HepG2 (cell line): ENCODE results near the gene OR6S1. TPM values are rescaled to one million over a fixed set of nuclear protein-coding genes. Genes with fewer than 3 reads are reported as not detected.
A peak's percentile ranks its signal among the peaks of the same experiment; 100 is the strongest.

Experiments
- ELK4 ChIP-seq: sonication (generic); formaldehyde crosslinking; IDR thresholded peaks from 2 replicates; pipeline ENCODE4 v1.9.0; 2021; ENCODE audit warnings: missing genetic modification reagents, borderline replicate concordance
- FOXP1 ChIP-seq, 2 experiments: fragments of 450-650 bp in 1 of 2; IDR thresholded peaks; 2 replicates each; pipeline ENCODE4 v1.6.1; 2017 to 2018; ENCODE audit warnings: antibody characterized with exemption in 1 of 2
- GABPB1 ChIP-seq: IDR thresholded peaks from 2 replicates; pipeline ENCODE4 v1.6.1; 2016; ENCODE audit warnings: mild to moderate bottlenecking, missing genetic modification reagents, moderate library complexity, missing compliant biosample characterization
- HDAC2 ChIP-seq: sonication (generic); formaldehyde crosslinking; IDR thresholded peaks from 2 replicates; pipeline ENCODE4 v1.4.0; 2020; ENCODE audit warnings: missing genetic modification reagents
- HNF4A ChIP-seq: sonication (generic); formaldehyde crosslinking; IDR thresholded peaks from 2 replicates; pipeline ENCODE4 v1.4.0; 2020; ENCODE audit warnings: missing genetic modification reagents
- KDM6A ChIP-seq: IDR thresholded peaks from 2 replicates; pipeline ENCODE4 v1.6.1; 2016; ENCODE audit warnings: low read depth
- NONO ChIP-seq, 2 experiments: fragments of 450-650 bp in 1 of 2; sonication (generic) in 1 of 2; formaldehyde crosslinking in 1 of 2; IDR thresholded peaks in 1 of 2; conservative IDR thresholded peaks in 1 of 2; 2 replicates each; pipeline versions ENCODE4 v1.6.1 to v1.8.0; 2017 to 2022; ENCODE audit warnings: mild to moderate bottlenecking in 1 of 2, missing genetic modification reagents in 1 of 2, moderate library complexity in 1 of 2
- NR2F6 ChIP-seq, 2 experiments: IDR thresholded peaks; 2 replicates each; pipeline ENCODE4 v1.6.1; 2016; ENCODE audit warnings: antibody characterized with exemption in 1 of 2, mild to moderate bottlenecking in 1 of 2
- PHF5A ChIP-seq: IDR thresholded peaks from one replicate; pipeline ENCODE4 v1.6.1; 2018; ENCODE audit warnings: low read depth, missing genetic modification reagents; ENCODE audit not compliant: unreplicated experiment
- SMAD9 ChIP-seq: sonication (generic); formaldehyde crosslinking; IDR thresholded peaks from 2 replicates; pipeline ENCODE4 v1.5.1; 2020; ENCODE audit warnings: mild to moderate bottlenecking, missing genetic modification reagents
- SYNCRIP ChIP-seq: fragments of 200-400 bp; formaldehyde crosslinking; IDR thresholded peaks from 2 replicates; pipeline ENCODE4 v1.6.1; 2018; ENCODE audit warnings: mild to moderate bottlenecking, low read depth, low read length; ENCODE audit not compliant: insufficient read depth
- TFAP4 ChIP-seq: sonication (generic); IDR thresholded peaks from 2 replicates; pipeline ENCODE4 v1.6.1; 2016; ENCODE audit warnings: low read depth, borderline replicate concordance
- ZFP36L2 ChIP-seq: sonication (generic); formaldehyde crosslinking; IDR thresholded peaks from 2 replicates; pipeline ENCODE4 v1.4.0; 2020; ENCODE audit warnings: missing genetic modification reagents
- polyA plus RNA-seq, 8 experiments: library from polyadenylated mRNA; depleted of rRNA in 3 of 8; stranded (reverse) in 7 of 8; unstranded in 1 of 8; fragments of >200 nt; fragmentation: Illumina TruSeq in 4 of 8; extraction: Trizol in 4 of 8; gene quantifications; 2 replicates each; pipeline versions ENCODE4 v1.2.1 to v1.2.3, GENCODE V29; 2011 to 2016; ENCODE audit warnings: low read depth in 4 of 8, missing spikeins in 1 of 8, mixed read lengths in 1 of 8; ENCODE audit not compliant: insufficient read depth in 1 of 8
- total RNA-seq, 5 experiments: library from RNA; depleted of rRNA; stranded (reverse); fragments of >200 nt; fragmentation: Illumina TruSeq; extraction: Trizol; gene quantifications; 2 replicates each; pipeline ENCODE4 v1.2.3, GENCODE V29; 2016; ENCODE audit warnings: low read depth in 1 of 5
- TF ChIP-seq, protein P1 (sequence below): sonication (generic); formaldehyde crosslinking; IDR thresholded peaks from 2 replicates; pipeline ENCODE4 v1.4.0; 2020; ENCODE audit warnings: missing genetic modification reagents
- TF ChIP-seq, protein P2 (sequence below): IDR thresholded peaks from 2 replicates; pipeline ENCODE4 v1.6.1; 2016; ENCODE audit warnings: low read depth
- TF ChIP-seq, protein P3 (sequence below): conservative IDR thresholded peaks from 2 replicates; pipeline ENCODE4 v1.6.1; 2018; ENCODE audit warnings: missing genetic modification reagents
- TF ChIP-seq, protein P4 (sequence below): sonication (generic); formaldehyde crosslinking; IDR thresholded peaks from 2 replicates; pipeline ENCODE4 v1.4.0; 2020; ENCODE audit warnings: low read depth, missing genetic modification reagents

The OR6S1 gene
- total and polyA plus RNA-seq, 2 of the 13 experiments (the other 11 are each of a cell fraction or from before 2014, with no cell fraction given), result 0.09 TPM; not detected in 1

DNA sequence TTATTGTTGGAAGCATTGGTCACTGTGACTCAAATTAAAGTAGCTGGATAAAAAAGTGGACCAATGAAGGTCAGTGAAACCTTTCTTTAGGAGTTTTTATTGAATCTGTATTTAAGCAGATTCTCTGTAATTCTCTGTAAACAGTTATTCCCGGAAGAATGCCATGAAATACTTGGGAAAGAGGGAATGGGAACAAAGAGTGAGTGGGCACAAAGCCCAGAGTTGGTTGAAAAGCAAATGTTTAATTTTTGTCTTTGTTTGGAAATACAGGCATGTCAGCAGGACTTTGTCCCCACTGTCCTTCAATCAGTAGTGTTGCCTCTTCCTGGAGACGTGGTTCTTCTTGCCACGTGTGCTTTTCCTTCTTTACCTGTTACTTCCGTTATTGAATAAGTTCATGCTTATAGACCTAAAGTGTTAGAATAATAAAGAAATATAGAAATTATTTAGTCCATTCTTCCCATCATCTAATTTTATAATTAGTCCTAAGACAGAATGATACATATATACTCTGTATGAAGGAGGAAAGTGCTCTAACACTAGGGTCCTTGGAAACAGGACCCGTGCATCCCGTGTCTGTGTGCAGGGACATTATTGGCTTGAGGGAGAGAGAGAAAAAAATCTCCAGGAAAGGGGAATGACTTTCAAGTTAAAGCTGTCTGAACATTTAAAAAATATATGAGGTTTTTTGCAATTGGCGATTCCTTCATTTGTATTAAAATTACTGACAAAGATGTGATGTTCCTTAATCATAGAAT, 45.1 kb upstream of the OR6S1 start (continued):
- TF ChIP-seq ELK4 (no peak), PHF5A (CRISPR knock-in tag) (peak; percentile 89), HDAC2 (CRISPR knock-in tag) (peak; percentile 93), ZFP36L2 (no peak), KDM6A (peak; percentile 95), GABPB1 (CRISPR knock-in tag) (peak; percentile 67), TFAP4 (peak; percentile 61; the same call in 1 of the 2 replicates), FOXP1 (IDR thresholded peaks at IDR 0.05) (no peak), FOXP1 (CRISPR knock-in tag; IDR thresholded peaks at IDR 0.05) (peak; percentile 90), SMAD9 (CRISPR knock-in tag) (no peak), NONO (IDR thresholded peaks at IDR 0.05) (no peak), NONO (CRISPR knock-in tag; conservative IDR thresholded peaks at IDR 0.05) (0 out of 2 replicates have a peak, but pooled peaks have one; percentile 56), HNF4A (CRISPR knock-in tag) (peak; percentile 99), NR2F6 (IDR thresholded peaks at IDR 0.05) (peak; percentile 76), NR2F6 (CRISPR knock-in tag; IDR thresholded peaks at IDR 0.05) (peak; percentile 73; the same call in 1 of the 2 replicates), SYNCRIP (no peak)
- TF ChIP-seq, protein P1, sequence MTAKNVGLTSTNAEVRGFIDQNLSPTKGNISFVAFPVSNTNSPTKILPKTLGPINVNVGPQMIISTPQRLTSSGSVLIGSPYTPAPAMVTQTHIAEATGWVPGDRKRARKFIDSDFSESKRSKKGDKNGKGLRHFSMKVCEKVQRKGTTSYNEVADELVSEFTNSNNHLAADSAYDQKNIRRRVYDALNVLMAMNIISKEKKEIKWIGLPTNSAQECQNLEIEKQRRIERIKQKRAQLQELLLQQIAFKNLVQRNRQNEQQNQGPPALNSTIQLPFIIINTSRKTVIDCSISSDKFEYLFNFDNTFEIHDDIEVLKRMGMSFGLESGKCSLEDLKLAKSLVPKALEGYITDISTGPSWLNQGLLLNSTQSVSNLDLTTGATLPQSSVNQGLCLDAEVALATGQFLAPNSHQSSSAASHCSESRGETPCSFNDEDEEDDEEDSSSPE (CRISPR knock-in tag), result peak; percentile 52; the same call in 1 of the 2 replicates
- TF ChIP-seq, protein P2, sequence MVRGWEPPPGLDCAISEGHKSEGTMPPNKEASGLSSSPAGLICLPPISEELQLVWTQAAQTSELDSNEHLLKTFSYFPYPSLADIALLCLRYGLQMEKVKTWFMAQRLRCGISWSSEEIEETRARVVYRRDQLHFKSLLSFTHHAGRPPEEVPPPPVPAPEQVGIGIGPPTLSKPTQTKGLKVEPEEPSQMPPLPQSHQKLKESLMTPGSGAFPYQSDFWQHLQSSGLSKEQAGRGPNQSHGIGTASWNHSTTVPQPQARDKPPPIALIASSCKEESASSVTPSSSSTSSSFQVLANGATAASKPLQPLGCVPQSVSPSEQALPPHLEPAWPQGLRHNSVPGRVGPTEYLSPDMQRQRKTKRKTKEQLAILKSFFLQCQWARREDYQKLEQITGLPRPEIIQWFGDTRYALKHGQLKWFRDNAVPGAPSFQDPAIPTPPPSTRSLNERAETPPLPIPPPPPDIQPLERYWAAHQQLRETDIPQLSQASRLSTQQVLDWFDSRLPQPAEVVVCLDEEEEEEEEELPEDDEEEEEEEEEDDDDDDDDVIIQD (CRISPR knock-in tag), result peak; percentile 51; the same call in 1 of the 2 replicates
- TF ChIP-seq, protein P3, sequence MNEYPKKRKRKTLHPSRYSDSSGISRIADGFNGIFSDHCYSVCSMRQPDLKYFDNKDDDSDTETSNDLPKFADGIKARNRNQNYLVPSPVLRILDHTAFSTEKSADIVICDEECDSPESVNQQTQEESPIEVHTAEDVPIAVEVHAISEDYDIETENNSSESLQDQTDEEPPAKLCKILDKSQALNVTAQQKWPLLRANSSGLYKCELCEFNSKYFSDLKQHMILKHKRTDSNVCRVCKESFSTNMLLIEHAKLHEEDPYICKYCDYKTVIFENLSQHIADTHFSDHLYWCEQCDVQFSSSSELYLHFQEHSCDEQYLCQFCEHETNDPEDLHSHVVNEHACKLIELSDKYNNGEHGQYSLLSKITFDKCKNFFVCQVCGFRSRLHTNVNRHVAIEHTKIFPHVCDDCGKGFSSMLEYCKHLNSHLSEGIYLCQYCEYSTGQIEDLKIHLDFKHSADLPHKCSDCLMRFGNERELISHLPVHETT (CRISPR knock-in tag), result no peak
- TF ChIP-seq, protein P4, sequence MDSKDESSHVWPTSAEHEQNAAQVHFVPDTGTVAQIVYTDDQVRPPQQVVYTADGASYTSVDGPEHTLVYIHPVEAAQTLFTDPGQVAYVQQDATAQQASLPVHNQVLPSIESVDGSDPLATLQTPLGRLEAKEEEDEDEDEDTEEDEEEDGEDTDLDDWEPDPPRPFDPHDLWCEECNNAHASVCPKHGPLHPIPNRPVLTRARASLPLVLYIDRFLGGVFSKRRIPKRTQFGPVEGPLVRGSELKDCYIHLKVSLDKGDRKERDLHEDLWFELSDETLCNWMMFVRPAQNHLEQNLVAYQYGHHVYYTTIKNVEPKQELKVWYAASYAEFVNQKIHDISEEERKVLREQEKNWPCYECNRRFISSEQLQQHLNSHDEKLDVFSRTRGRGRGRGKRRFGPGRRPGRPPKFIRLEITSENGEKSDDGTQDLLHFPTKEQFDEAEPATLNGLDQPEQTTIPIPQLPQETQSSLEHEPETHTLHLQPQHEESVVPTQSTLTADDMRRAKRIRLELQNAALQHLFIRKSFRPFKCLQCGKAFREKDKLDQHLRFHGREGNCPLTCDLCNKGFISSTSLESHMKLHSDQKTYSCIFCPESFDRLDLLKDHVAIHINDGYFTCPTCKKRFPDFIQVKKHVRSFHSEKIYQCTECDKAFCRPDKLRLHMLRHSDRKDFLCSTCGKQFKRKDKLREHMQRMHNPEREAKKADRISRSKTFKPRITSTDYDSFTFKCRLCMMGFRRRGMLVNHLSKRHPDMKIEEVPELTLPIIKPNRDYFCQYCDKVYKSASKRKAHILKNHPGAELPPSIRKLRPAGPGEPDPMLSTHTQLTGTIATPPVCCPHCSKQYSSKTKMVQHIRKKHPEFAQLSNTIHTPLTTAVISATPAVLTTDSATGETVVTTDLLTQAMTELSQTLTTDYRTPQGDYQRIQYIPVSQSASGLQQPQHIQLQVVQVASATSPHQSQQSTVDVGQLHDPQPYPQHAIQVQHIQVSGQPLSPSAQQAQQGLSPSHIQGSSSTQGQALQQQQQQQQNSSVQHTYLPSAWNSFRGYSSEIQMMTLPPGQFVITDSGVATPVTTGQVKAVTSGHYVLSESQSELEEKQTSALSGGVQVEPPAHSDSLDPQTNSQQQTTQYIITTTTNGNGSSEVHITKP (CRISPR knock-in tag), result peak; percentile 83; the same call in 1 of the 2 replicates
